Progenitor cell of endocrine pancreas (in vitro differentiated cells): Measurements from ENCODE around the gene MYO10. TPM values are rescaled to one million over a fixed set of nuclear protein-coding genes. Genes with fewer than 3 reads are reported as not detected.

Experiments used
- DNase-seq: peaks from one replicate; pipeline ENCODE4 v3.0.0; 2021; ENCODE audit warnings: low spot score; ENCODE audit not compliant: unreplicated experiment
- H3K27ac Mint-ChIP-seq: 2 replicates; pipeline ENCODE4 v1.8.0; 2021; ENCODE audit warnings: mild to moderate bottlenecking, moderate library complexity, mixed read lengths
- H3K27me3 Mint-ChIP-seq: 2 replicates; pipeline ENCODE4 v1.8.0; 2021; ENCODE audit warnings: mixed read lengths
- H3K36me3 Mint-ChIP-seq: 2 replicates; pipeline ENCODE4 v1.8.0; 2022; ENCODE audit warnings: mixed read lengths; ENCODE audit not compliant: insufficient read depth
- H3K4me1 Mint-ChIP-seq: 2 replicates; pipeline ENCODE4 v1.8.0; 2021; ENCODE audit warnings: low read depth, mixed read lengths
- H3K4me3 Mint-ChIP-seq: 2 replicates; pipeline ENCODE4 v1.8.0; 2021; ENCODE audit warnings: low read depth, mild to moderate bottlenecking, moderate library complexity, mixed read lengths
- H3K9me3 Mint-ChIP-seq: 2 replicates; pipeline ENCODE4 v1.8.0; 2021; ENCODE audit warnings: low read depth, mixed read lengths
- total RNA-seq: library from RNA; stranded (reverse); gene quantifications from 2 replicates; pipeline ENCODE4 v1.2.1, GENCODE V29; 2021
- TF ChIP-seq, protein P1 (sequence below): fragments of 200-600 bp; sonication (generic); IDR thresholded peaks from one replicate; pipeline ENCODE4 v1.5.0; 2021; ENCODE audit warnings: antibody characterized with exemption, mild to moderate bottlenecking; ENCODE audit not compliant: unreplicated experiment

MYO10 gene
- total RNA-seq, 1 donor from 2014 or later: 88.0 TPM

DNA sequence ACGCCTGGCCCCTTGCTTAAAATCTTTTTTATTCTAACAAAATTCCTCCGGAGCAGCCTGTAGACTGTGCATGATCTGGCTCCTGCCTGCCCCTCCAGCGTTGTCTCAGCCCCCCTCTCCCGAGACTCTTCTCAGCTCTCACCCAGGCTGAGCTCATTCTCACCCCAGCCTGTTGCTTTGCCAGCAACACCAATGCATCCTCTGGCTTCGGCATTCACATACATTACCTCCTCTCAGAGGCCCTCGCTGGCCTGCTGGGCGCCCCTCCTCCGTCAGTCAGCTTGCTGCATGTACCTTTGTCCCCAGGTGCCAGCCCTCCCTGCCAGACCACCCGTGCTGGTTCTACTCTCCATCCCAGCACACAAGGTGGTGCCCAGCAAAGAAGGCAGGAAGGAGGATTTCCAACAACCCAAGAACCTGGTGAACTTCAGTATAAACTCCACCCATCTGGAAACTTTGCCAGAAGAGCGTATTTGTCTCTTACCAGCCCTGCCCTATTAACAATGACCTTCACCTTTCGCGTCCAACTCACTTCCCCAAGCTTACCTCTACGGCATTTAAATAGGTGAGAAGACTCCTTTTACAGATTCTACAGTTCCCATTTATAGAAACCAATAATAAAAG lies 35.0 kb downstream of the MYO10 start:
- peak overlapping the region; percentile 72 for H3K27ac Mint-ChIP-seq
- peaks cover 36% of the 10 kb centered on the region for H3K4me1 Mint-ChIP-seq
- no peaks in the 10 kb centered on the region for H3K9me3 Mint-ChIP-seq
- DNase-seq: no peak
- no peaks in the 10 kb centered on the region for H3K36me3 Mint-ChIP-seq
- no peak overlapping the region for H3K4me3 Mint-ChIP-seq
- TF ChIP-seq, protein P1, sequence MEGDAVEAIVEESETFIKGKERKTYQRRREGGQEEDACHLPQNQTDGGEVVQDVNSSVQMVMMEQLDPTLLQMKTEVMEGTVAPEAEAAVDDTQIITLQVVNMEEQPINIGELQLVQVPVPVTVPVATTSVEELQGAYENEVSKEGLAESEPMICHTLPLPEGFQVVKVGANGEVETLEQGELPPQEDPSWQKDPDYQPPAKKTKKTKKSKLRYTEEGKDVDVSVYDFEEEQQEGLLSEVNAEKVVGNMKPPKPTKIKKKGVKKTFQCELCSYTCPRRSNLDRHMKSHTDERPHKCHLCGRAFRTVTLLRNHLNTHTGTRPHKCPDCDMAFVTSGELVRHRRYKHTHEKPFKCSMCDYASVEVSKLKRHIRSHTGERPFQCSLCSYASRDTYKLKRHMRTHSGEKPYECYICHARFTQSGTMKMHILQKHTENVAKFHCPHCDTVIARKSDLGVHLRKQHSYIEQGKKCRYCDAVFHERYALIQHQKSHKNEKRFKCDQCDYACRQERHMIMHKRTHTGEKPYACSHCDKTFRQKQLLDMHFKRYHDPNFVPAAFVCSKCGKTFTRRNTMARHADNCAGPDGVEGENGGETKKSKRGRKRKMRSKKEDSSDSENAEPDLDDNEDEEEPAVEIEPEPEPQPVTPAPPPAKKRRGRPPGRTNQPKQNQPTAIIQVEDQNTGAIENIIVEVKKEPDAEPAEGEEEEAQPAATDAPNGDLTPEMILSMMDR: no peak
- H3K27me3 Mint-ChIP-seq: no peaks in the 10 kb centered on the region

DNA sequence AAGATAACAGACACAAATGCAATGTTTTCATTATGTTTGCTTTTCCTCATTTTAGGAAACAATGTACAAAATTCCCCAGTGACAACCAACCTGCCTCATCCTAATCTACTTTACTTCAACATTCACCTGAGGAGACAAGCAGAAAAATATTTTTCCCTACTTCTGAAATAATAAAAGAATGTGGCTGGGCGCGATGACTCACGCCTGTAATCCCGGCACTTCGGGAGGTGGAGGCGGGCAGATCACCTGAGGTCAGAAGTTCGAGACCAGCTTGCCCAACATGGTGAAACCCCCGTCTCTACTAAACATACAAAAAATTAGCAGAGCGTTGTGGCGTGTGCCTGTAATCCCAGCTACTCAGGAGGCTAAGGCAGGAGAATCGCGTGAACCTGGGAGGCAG lies 36.9 kb downstream of the MYO10 start:
- Mint-ChIP-seq H3K4me3 (no peak overlapping the region), H3K36me3 (no peaks in the 10 kb centered on the region), H3K27ac (peak overlapping the region; percentile 20), H3K4me1 (peaks cover 54% of the 10 kb centered on the region), H3K9me3 (no peaks in the 10 kb centered on the region), H3K27me3 (no peaks in the 10 kb centered on the region)
- TF ChIP-seq, protein P1: no peak
- DNase-seq: no peak

DNA sequence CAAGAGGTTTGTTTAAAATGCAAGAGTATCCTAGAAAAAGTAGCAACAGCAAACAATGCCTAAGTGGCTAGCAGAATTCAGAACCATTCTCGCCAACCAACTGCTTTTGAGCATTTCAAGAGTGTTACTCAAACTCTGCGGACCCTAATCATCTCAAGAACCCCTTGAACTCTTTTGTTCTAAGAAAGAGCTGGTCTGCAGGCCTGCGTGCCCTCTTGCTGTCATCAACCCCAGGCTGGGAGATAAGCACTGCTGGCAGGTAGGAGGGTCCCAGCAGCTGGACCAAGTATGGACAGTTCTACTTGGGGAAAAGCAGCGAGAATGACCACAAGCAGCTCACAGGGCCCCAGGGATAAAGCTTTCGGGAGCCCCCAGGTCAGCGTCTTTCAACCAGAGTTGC lies 38.3 kb downstream of the MYO10 start:
- DNase-seq: no peak
- Mint-ChIP-seq H3K4me1 (peaks cover 53% of the 10 kb centered on the region), H3K4me3 (no peak overlapping the region), H3K9me3 (no peaks in the 10 kb centered on the region), H3K36me3 (no peaks in the 10 kb centered on the region), H3K27me3 (no peaks in the 10 kb centered on the region), H3K27ac (peak overlapping the region; percentile 92)
- TF ChIP-seq, protein P1: no peak

DNA sequence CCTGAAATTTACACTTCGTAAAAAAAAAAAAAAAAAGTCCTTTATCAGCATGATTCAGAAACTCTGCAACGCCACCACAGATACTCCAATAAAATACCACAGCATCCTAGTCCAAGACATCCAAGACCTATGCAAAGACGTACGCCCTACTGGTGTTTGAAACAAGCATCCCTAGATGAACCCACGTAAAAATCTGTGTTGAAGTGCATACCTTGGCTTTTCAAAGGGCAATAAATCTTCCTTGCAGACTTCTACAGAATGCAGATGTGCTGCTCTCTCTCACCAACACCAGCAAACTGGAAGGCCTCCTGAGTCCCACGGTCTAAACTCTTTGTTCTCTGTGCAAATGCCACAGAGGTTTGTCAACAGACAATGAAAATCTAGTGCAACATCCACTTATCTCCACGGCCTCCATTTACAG lies 38.8 kb downstream of the MYO10 start:
- peak overlapping the region; percentile 92 for H3K27ac Mint-ChIP-seq
- no peaks in the 10 kb centered on the region for H3K36me3 Mint-ChIP-seq
- no peak for DNase-seq
- TF ChIP-seq, protein P1: no peak
- H3K9me3 Mint-ChIP-seq: no peaks in the 10 kb centered on the region
- no peak overlapping the region for H3K4me3 Mint-ChIP-seq
- H3K4me1 Mint-ChIP-seq: peaks cover 53% of the 10 kb centered on the region
- no peaks in the 10 kb centered on the region for H3K27me3 Mint-ChIP-seq

DNA sequence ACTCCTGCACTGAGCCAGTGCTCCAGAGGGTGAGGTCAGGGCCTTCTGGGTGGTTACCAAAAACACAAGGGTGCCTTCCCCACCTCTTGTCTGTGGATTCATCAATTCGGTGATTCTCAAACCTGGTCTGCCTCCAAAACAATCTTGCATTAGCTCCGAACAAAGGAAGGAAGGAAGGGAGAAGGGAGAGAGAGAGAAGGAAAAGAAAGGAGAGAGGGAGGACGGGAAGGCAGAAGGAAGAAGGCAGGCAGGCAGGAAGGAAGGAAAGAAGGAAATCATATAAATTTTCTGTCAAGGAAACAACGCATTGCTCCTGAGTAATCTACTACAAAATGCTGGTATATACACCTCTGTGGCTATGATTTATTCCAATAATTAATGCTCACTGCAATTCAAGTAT lies 39.3 kb downstream of the MYO10 start:
- peaks cover 57% of the 10 kb centered on the region for H3K4me1 Mint-ChIP-seq
- H3K4me3 Mint-ChIP-seq: no peak overlapping the region
- H3K27ac Mint-ChIP-seq: no peak overlapping the region
- no peaks in the 10 kb centered on the region for H3K27me3 Mint-ChIP-seq
- TF ChIP-seq, protein P1: no peak
- no peak for DNase-seq
- H3K9me3 Mint-ChIP-seq: no peaks in the 10 kb centered on the region
- H3K36me3 Mint-ChIP-seq: no peaks in the 10 kb centered on the region
